D721Med (cell line): ENCODE data around the gene LPXN.

Experiments
- DNase-seq: peaks from one replicate; pipeline ENCODE4 v3.0.0; 2011; ENCODE audit warnings: low spot score; ENCODE audit not compliant: insufficient read length
- FAIRE-seq: peaks from 2 replicates; lab custom pipeline; 2011; peaks lifted over from hg19 to GRCh38; lab: Jason Lieb, UNC
- CTCF ChIP-seq: IDR thresholded peaks from 2 replicates; pipeline ENCODE4 v1.5.1; 2012; ENCODE audit warnings: mild to moderate bottlenecking, control low read depth; ENCODE audit not compliant: insufficient read depth; ENCODE audit errors: missing control alignments

LPXN gene

GRCh38 chr11:58506935-58507334, 68.7 kb downstream of the LPXN start:
- no peak for TF ChIP-seq CTCF

GRCh38 chr11:58505849-58506248, 69.8 kb downstream of the LPXN start:
- no peak for TF ChIP-seq CTCF
- DNase-seq (no peak), FAIRE-seq (no peak)

More at GRCh38 chr11:58506935-58507334, 68.7 kb downstream of the LPXN start:
- FAIRE-seq = no peak
- DNase-seq = no peak

- no peak for DNase-seq
- TF ChIP-seq CTCF = no peak
- FAIRE-seq = no peak
Observed at GRCh38 chr11:58504232-58504631, 71.4 kb downstream of the LPXN start.

GRCh38 chr11:58503361-58503856, 72.2 kb downstream of the LPXN start:
- TF ChIP-seq CTCF = no peak
- no peak for FAIRE-seq
- no peak for DNase-seq

- DNase-seq = no peak
- no peak for FAIRE-seq
- no peak for TF ChIP-seq CTCF
Observed at GRCh38 chr11:58502004-58502403, 73.7 kb downstream of the LPXN start.

GRCh38 chr11:58498464-58498863, 77.2 kb downstream of the LPXN start:
- DNase-seq = no peak

More at GRCh38 chr11:58498464-58498863, 77.2 kb downstream of the LPXN start:
- FAIRE-seq = no peak
- TF ChIP-seq CTCF = no peak
